HTERT RPE-1 (cell line): ENCODE results near the gene ZBTB20.

ENCODE experiments used
- in situ Hi-C: fragments of 300-500 bp; cut with MboI; formaldehyde crosslinking; loops from 4 replicates; pipeline ENCODE4 v1.14.3; 2020; ENCODE audit warnings: low sequenced_read_pairs

The ZBTB20 gene

GRCh38 chr3:114929971-114930732 lies 216.9 kb downstream of the ZBTB20 start:
- in situ Hi-C loops, result no loop called here

GRCh38 chr3:114928989-114929640 lies 218.0 kb downstream of the ZBTB20 start:
- in situ Hi-C loops, result no loop called here

GRCh38 chr3:114904633-114905032 lies 242.5 kb downstream of the ZBTB20 start:
- in situ Hi-C loops, result no loop called here

- in situ Hi-C loops, result no loop called here
Measured at GRCh38 chr3:114903213-114903612, 243.9 kb downstream of the ZBTB20 start.

- in situ Hi-C loops, result no loop called here
Measured at GRCh38 chr3:114902691-114903101, 244.4 kb downstream of the ZBTB20 start.

GRCh38 chr3:114900908-114901307 lies 246.2 kb downstream of the ZBTB20 start:
- in situ Hi-C loops, result no loop called here

GRCh38 chr3:114899186-114899931 lies 247.7 kb downstream of the ZBTB20 start:
- in situ Hi-C loops, result no loop called here

GRCh38 chr3:114896978-114897377 lies 250.1 kb downstream of the ZBTB20 start:
- in situ Hi-C loops, result no loop called here

GRCh38 chr3:114893361-114893760 lies 253.7 kb downstream of the ZBTB20 start:
- in situ Hi-C loops, result no loop called here

- in situ Hi-C loops, result no loop called here
Measured at GRCh38 chr3:114892880-114893279, 254.2 kb downstream of the ZBTB20 start.

- in situ Hi-C loops, result no loop called here
Measured at GRCh38 chr3:114892131-114892879, 254.8 kb downstream of the ZBTB20 start.

GRCh38 chr3:114887806-114888205 lies 259.3 kb downstream of the ZBTB20 start:
- in situ Hi-C loops, result no loop called here

- in situ Hi-C loops, result no loop called here
Measured at GRCh38 chr3:114886905-114887304, 260.2 kb downstream of the ZBTB20 start.

GRCh38 chr3:114884213-114884923 lies 262.7 kb downstream of the ZBTB20 start:
- in situ Hi-C loops, result no loop called here

GRCh38 chr3:114880078-114880477 lies 267.0 kb downstream of the ZBTB20 start:
- in situ Hi-C loops, result no loop called here

- in situ Hi-C loops, result no loop called here
Measured at GRCh38 chr3:114879059-114880031, 267.7 kb downstream of the ZBTB20 start.

GRCh38 chr3:114878114-114878839 lies 268.8 kb downstream of the ZBTB20 start:
- in situ Hi-C loops, result no loop called here

- in situ Hi-C loops, result no loop called here
Measured at GRCh38 chr3:114877378-114878113, 269.5 kb downstream of the ZBTB20 start.
